Activated gamma-delta T cell treated with anti-CD3 and anti-CD28 coated beads, Interleukin-2, amount 50 U/mL, for 16 hours (primary cell): ENCODE data around the gene SPPL2C.
"Not testable (repeated sequence)": the region's sequence is repeated elsewhere in the genome, so short reads cannot be mapped to it uniquely, and the experiment has no call there.

Experiments used
- DNase-seq: peaks from one replicate; pipeline ENCODE4 v3.0.0-alpha.2; 2020; ENCODE audit warnings: low read depth

SPPL2C gene

GRCh38 chr17:45850011-45850410, 5.3 kb downstream of the SPPL2C start:
- DNase-seq: no peak

- no peak for DNase-seq
These were observed 5.8 kb downstream of the SPPL2C start for GRCh38 chr17:45850468-45850867.

- DNase-seq: no peak
These were observed 6.3 kb downstream of the SPPL2C start for GRCh38 chr17:45851022-45851421.

DNA sequence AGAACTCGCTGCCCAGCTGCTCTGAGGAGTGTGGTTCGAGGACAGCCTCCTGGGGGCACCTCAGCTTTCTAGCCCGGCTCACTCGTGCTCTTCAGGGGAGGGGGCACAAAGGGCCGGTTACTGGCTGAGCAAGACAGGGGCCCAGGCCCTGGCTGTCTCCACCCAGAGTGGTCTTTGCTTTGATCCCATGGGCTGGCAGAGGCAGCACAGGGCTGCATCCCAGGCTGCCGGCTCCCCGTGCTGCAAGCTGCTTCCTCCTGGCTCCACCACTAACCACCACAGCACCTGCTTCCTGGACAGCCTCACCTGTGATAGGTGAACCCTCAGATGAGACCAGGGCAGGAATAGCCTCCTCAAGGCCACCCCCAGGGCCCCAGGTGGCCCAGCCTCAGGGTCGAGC, 6.8 kb downstream of the SPPL2C start:
- no peak for DNase-seq

DNA sequence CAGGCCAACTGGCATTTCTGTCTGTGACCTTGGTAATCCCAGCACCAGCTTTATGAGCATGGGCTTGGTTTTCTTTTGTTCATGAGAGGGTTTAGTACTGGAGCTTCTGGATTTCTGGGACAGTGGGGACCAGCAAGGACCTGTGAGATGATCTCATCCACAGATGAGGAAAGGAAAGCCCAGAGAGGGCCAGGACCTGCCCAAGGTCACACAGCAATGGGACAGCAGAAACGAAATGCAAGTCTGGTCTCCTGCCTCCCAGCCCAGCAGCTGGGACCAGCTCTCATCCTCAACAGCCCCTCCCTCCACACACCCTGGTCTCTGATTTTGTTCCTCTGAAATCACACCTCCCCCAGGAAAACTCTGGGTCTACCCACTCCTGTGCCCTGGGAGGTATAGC, 7.2 kb downstream of the SPPL2C start:
- no peak for DNase-seq

- peak; percentile 43 for DNase-seq
These were observed 8.0 kb downstream of the SPPL2C start for GRCh38 chr17:45852535-45853297.

DNA sequence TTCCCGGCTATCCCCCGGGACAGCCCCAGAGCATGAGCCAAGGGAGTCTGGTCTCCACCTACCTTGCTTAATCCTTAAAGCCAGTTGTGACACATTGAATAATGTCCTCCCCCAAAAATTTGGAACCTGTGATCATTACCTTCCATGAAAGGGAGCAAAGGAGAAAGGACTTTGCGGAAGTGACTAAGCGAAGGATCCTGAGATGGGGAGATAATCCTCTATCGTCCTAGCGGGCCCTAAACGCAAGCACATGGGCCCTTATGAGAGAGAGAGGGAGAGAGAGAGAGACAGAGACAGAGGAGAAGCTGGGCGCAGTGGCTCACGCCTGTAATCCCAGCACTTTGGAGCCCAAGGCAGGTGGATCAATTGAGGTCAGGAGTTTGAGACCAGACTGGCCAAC, 9.5 kb downstream of the SPPL2C start:
- DNase-seq: no peak

DNA sequence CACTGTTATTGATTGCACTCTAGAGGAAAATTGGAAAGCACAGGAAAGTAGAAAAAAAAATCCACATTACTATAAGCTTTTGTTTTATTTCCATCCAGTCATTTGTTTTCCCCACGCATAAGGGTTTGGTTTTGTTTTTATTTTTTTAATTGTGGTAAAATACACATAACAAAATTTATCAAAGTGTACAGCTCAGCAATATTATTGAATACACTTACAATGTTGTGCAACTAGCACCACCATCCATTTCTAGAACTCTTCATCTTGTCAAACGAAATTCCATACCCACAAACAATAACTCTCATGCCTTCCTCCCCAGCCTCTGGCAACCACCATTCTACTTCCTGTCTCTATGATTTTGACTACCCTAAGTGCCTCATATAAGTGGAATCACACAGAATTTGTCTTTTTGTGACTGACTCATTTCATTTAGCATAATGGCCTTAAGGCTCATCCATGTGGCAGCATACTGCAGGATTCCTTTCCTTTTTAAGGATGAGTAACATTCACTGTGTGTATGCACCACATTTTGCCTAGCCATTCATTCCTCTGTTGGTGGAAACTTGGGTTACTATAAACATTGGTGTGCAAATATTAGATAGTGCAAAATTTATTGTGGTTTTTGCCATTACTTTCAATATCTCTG, 11.1 kb downstream of the SPPL2C start:
- no peak for DNase-seq

DNA sequence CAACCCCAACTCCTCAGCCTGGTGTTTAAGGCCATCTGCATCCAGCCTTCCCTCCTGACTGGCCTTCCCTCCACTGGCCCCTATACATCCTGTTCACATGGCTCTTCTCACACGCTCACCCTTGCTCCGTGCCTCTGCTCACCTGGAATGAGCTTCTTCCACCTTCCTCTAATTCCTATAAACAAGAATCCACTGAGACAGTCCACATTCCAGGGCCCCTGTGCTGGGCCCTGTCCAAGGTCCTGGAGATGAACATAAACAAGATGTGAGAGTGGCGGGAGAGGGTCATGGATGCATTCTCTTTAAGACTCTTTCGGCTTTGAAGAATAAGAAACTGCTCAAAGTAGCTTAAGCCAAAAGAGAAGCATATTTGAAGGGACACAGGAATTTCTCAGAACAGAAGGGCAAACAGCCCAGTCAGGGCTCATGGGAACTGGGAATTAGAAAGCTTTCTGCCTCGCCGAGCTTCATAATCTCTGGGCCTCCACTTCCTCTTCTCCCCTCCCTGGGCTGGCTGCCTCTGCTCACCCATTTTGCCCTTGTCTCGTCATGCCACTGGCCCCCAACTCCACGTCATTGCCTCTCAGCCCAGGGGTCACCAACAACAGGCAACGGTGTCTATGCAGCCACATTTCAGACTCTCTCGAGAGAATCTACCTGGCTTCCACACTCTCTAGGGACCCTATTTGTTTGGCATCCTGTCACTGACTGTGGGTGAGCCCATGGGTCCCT, 13.5 kb downstream of the SPPL2C start:
- no peak for DNase-seq

GRCh38 chr17:45861165-45861564, 16.5 kb downstream of the SPPL2C start:
- DNase-seq: no peak

- not testable (repeated sequence) for DNase-seq
These were observed 17.4 kb downstream of the SPPL2C start for GRCh38 chr17:45862127-45862526.

DNA sequence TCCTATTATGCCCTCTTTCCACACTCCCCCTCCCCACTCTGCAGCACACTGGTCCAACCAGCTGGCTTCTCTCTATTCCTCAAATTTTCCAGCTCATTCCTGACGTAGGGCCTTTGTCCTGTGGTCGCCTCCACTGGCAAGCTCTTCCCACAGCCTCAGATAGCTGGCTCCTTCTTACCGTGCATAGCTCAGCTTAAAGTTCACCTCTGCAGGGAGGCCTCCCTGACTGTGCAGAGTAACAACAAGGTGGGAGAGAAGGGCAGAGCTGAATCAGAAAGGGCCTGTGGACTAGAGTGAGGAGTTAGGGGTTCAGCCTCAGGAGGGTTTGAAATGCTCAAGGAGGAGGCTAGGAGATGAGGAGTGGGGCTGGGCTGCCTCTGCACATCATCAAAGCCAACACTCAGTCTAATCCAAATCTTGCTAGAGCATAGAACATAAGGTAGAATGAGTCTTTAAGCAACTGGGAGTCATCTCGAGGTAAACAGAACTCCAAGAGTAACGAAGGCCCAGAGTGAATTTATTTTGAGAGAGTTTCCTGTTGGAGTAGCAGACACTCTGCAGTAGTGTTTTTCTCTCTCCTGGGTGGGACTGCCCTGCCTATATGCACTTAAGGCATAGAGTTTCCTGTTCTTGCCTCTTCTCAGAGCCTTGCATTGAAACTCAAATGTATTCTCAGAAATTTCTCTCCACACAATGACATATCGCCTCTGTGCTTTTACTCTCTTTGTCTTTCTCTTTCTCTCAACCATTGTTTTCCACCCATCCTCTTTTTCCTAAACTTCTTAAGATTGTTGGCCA, 19.4 kb downstream of the SPPL2C start:
- DNase-seq: no peak

DNA sequence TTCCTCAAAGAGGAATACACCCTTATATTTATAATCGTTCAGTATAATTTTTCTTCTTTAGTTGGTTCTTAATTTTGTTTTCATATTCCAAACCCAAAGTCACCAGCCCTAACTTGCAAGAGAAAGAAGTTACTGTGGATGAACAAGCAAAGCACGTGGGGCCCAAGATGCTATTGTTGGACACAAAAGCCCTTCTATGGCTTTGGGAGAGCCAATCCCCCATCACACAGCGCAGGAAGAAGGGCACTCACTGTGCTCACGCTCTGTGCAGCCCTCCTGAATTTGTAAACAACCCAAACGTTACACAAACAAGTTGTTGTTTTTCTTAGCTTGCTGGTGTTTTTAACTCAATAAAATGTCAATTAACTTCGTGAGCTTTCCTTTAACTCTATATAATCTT, 22.5 kb downstream of the SPPL2C start:
- DNase-seq: no peak

DNA sequence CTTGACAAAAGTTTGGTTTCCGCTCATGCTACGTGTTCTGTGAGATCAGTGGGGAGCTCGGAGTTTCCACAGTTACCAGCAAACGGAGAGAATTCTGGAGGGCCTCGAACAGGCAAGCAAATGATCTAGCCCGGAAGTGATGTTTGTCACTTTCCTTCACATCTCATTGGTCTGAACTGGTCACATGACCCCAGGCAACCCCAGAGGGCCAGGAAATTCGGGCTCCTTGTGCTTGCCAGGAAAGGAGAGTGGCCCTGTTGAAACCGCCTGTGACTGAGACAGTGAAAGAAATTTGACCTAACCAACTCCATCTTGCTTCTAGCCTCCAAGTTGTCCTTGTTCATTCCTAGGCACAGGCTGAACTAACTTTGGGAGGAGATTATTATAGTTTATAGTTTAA, 23.0 kb downstream of the SPPL2C start:
- DNase-seq: no peak

- no peak for DNase-seq
These were observed 23.6 kb downstream of the SPPL2C start for GRCh38 chr17:45868276-45868675.

- no peak for DNase-seq
These were observed 25.1 kb downstream of the SPPL2C start for GRCh38 chr17:45869676-45870341.

GRCh38 chr17:45870342-45870974, 25.8 kb downstream of the SPPL2C start:
- DNase-seq: no peak

- DNase-seq: no peak
These were observed 27.0 kb downstream of the SPPL2C start for GRCh38 chr17:45871718-45872117.

- no peak for DNase-seq
These were observed 29.0 kb downstream of the SPPL2C start for GRCh38 chr17:45873728-45874127.

GRCh38 chr17:45874151-45874550, 29.5 kb downstream of the SPPL2C start:
- DNase-seq: no peak

DNA sequence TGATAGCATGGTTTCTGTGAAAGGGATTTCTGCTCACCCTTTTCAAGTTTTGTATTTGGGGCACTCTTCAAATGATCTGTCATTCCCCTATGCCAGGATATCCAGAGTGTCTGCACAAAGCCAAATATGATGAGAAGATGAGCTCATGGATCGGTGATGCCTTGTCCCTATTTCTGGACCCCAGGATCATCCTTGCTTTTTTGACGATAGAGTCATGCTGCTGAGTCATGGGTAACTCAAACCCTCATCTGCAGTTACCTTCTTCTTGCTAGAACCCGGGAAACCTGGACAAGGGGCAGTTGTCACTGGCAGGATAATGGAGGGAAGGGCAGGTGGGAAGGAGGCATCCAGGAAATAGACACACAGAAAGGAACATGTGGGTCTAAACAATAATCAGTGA, 31.9 kb downstream of the SPPL2C start:
- no peak for DNase-seq
